Sigmoid colon (tissue), 7 donors: ENCODE data around the gene DGKI. TPM values are rescaled to one million over a fixed set of nuclear protein-coding genes. Genes with fewer than 3 reads are reported as not detected.

ENCODE experiments used
- DNase-seq: peaks from one replicate; pipeline ENCODE4 v3.0.0-alpha.2; 2019
- H3K27ac ChIP-seq, 4 donors: fragments of 200-600 bp; sonication (generic); one replicate each; pipeline ENCODE4 v1.5.1; 2016 to 2019; ENCODE audit warnings: mild to moderate bottlenecking in 1 of 4
- H3K27me3 ChIP-seq, 3 donors: fragments of 200-600 bp; sonication (generic); one replicate each; pipeline ENCODE4 v1.5.1; 2019; ENCODE audit warnings: mild to moderate bottlenecking in 1 of 3
- H3K36me3 ChIP-seq, 4 donors: fragments of 200-600 bp; sonication (generic); one replicate each; pipeline ENCODE4 v1.5.1; 2016 to 2019
- H3K4me1 ChIP-seq, 4 donors: fragments of 200-600 bp; sonication (generic); one replicate each; pipeline ENCODE4 v1.5.1; 2017 to 2019
- H3K4me3 ChIP-seq, 4 donors: fragments of 200-600 bp; sonication (generic); one replicate each; pipeline ENCODE4 v1.5.1; 2017 to 2019; ENCODE audit warnings: mild to moderate bottlenecking in 2 of 4, moderate library complexity in 1 of 4
- H3K9me3 ChIP-seq, 4 donors: fragments of 200-600 bp in 3 of 4; sonication (generic) in 3 of 4; one replicate each; pipeline versions ENCODE4 v1.5.1 to v1.6.1; 2013 to 2019
- EP300 ChIP-seq, 4 donors: sonication (generic); formaldehyde crosslinking; IDR thresholded peaks; one replicate each; pipeline ENCODE4 v1.6.1; 2017; ENCODE audit warnings: antibody characterized with exemption in 4 of 4
- POLR2A ChIP-seq, 2 donors: fragments of 450-650 bp; IDR thresholded peaks; one replicate each; pipeline ENCODE4 v1.6.1; 2016; ENCODE audit warnings: antibody characterized with exemption in 2 of 2, mild to moderate bottlenecking in 2 of 2, moderate library complexity in 2 of 2
- POLR2AphosphoS5 ChIP-seq, 4 donors: sonication (generic); formaldehyde crosslinking; IDR thresholded peaks; one replicate each; pipeline ENCODE4 v1.6.1; 2017; ENCODE audit warnings: antibody characterized with exemption in 4 of 4
- WGBS, 2 donors: extraction: QIAGEN DNeasy Blood & Tissue Kit; methylation state at CpG; one replicate each; pipeline ENCODE4 v1.1.7; 2013; 5-methylcytosine and 5-hydroxymethylcytosine counted together
- intact Hi-C: fragments of 100-400 bp; cut with DNase I; formaldehyde crosslinking; loops from one replicate; pipeline ENCODE4 v1.15.1; 2023
- polyA plus RNA-seq, 3 donors: library from polyadenylated mRNA; stranded (reverse); fragments of 200-250 nt; gene quantifications; one replicate each; pipeline ENCODE4 v1.2.3, GENCODE V29; 2013
- total RNA-seq, 4 donors: library from RNA; depleted of rRNA; stranded (reverse); fragments of >200 nt; gene quantifications; one replicate each; pipeline ENCODE4 v1.1.0, GENCODE V29; 2016
- TF ChIP-seq, protein P1 (sequence below), 4 experiments: fragments of 450-650 bp in 3 of 4; fragments of 200-600 bp in 1 of 4; IDR thresholded peaks; one replicate each; pipeline ENCODE4 v1.5.1; 2016 to 2019; ENCODE audit warnings: antibody characterized with exemption in 4 of 4, mild to moderate bottlenecking in 3 of 4, moderate library complexity in 2 of 4
- donor health status: healthy with polysubstance abuse.
- donor health status: Bipolar disorder and iron deficiency.
- donor health status: healthy.

The DGKI gene
- total and polyA plus RNA-seq, 7 donors: 0.17 to 7.6 (median 1.0) TPM; not detected in 1

DNA sequence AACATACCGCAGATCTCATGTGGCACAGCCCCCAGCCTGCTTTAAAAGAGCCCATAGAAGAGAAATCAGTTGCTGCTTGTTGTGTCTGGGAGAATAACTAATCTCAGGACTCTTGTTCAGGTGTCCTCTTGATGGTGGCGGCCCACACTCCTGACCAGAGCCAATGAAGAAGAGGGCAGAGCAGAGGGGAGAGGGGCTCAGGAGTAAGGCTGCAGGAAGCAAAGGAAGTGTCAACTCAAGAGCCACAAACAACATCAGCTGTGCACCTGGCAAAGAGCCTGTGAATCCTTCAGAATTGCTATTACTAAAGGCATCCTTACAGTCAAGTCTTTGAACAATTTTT lies 443.4 kb downstream of the DGKI start:
- Histone ChIP-seq H3K36me3 (no peaks in the 10 kb centered on the region), H3K4me3 (no peak overlapping the region), H3K27ac (no peak overlapping the region), H3K4me1 (no peaks in the 10 kb centered on the region), H3K27me3 (no peaks in the 10 kb centered on the region), H3K9me3 (no peaks in the 10 kb centered on the region)
- no peak for DNase-seq
- WGBS, 2 donors: 55 to 67% methylated on average over 2 of the region's 2 CpGs
- TF ChIP-seq POLR2AphosphoS5 (IDR thresholded peaks at IDR 0.05) (no peak), POLR2A (IDR thresholded peaks at IDR 0.05) (no peak)
- TF ChIP-seq, protein P1, sequence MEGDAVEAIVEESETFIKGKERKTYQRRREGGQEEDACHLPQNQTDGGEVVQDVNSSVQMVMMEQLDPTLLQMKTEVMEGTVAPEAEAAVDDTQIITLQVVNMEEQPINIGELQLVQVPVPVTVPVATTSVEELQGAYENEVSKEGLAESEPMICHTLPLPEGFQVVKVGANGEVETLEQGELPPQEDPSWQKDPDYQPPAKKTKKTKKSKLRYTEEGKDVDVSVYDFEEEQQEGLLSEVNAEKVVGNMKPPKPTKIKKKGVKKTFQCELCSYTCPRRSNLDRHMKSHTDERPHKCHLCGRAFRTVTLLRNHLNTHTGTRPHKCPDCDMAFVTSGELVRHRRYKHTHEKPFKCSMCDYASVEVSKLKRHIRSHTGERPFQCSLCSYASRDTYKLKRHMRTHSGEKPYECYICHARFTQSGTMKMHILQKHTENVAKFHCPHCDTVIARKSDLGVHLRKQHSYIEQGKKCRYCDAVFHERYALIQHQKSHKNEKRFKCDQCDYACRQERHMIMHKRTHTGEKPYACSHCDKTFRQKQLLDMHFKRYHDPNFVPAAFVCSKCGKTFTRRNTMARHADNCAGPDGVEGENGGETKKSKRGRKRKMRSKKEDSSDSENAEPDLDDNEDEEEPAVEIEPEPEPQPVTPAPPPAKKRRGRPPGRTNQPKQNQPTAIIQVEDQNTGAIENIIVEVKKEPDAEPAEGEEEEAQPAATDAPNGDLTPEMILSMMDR (IDR thresholded peaks at IDR 0.05): no peak
- intact Hi-C loops: no loop called here

DNA sequence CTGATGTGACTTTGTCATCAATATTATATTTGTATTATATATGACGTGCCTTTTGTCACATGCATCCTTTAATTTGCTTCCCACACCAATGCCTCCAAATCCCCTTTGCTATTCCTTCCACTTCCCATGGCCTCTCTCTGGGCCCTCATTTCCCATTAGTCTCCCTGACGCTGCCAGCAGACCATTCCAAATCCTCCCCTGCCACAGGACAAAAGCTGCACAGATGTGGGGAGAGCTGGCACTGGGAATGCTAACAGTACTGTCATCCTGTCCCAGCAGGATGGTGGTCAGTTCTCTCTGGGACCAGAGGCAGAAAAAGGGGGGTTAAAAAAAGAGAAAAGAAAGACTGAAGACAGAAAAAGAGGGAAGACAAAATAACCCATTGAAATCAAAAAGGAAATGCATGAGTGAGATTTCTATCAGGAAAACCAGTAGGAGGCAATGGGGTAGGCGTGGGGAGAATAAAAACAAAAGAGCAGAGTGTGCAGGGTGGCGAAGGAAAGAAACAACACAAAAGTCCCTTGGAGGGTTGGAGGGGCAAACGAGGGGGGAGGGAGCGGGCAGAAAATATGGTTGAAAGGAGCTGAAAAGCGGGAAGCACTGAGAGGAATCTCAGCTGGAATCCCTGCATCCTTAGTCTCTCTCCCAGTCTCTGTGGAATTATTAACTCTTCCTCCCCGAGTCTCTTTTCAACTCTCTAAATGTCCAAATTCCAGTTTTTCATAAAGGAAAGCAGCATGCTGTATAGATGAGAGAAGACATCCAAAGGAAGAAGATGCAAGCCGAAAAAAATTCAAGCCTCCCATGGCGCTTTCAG lies 444.0 kb downstream of the DGKI start:
- H3K27me3 ChIP-seq: no peaks in the 10 kb centered on the region
- no peak for TF ChIP-seq POLR2A (IDR thresholded peaks at IDR 0.05)
- TF ChIP-seq EP300 (IDR thresholded peaks at IDR 0.05): no peak
- TF ChIP-seq, protein P1 (IDR thresholded peaks at IDR 0.05): no peak
- no peak for TF ChIP-seq POLR2AphosphoS5 (IDR thresholded peaks at IDR 0.05)

DNA sequence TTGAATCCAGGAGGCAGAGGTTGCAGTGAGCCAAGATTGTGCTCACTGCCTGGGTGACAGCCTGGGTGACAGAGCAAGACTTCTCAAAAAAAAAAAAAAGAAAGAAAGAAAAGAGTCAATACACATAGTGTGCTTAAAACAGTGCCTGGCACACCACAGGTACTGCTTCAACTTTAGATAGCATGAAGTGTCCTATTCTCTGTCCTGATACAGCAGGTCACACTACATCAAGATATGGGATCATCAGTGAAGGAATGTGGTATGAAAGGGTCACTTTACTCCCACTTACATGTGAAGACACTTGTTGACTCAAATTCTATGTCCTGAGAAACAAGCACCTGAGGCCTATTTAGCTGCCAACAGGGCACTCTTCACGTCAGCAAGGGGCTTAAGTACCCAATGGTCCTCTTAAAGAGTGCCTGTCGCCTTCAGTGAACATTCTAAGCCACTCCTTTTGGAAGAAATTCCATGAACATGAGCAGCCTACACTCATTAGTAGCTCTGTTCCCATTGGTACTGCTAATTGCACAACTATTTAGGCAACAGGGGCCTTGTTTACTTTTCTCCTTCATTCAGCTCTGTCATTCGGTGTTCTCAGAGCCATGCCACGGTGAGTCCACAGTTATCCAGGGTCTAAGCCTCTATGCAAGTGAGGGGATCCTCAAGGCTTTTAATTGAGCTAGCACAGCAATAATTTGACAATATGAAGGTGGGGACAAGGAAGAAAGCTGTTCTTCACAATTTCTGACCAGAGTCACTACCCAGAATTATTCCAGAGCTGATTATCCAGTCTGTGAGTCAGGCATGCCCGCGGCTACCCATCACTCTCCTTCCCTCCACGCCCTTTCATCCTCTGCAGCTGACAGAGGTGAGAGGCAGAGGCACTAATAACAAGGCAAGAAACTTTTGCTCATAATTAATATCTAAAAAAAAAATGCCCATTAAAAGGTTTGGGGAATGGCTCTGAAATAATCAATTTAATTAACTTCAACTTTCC lies 446.6 kb downstream of the DGKI start:
- H3K4me1 ChIP-seq: peaks cover 0 to 4% (median 0%) of the 10 kb centered on the region in 4 donors
- intact Hi-C loops: no loop called here
- DNase-seq: no peak
- TF ChIP-seq POLR2A (IDR thresholded peaks at IDR 0.05): no peak
- no peak for TF ChIP-seq EP300 (IDR thresholded peaks at IDR 0.05)
- TF ChIP-seq, protein P1 (IDR thresholded peaks at IDR 0.05): no peak
- H3K4me3 ChIP-seq: no peak overlapping the region
- no peaks in the 10 kb centered on the region for H3K27me3 ChIP-seq
- WGBS, 2 donors: 57 to 67% methylated on average over 7 of the region's 7 CpGs
- no peak overlapping the region for H3K27ac ChIP-seq
- H3K9me3 ChIP-seq: no peaks in the 10 kb centered on the region
- no peaks in the 10 kb centered on the region for H3K36me3 ChIP-seq

More for the DNA sequence above, 444.0 kb downstream of the DGKI start:
- Histone ChIP-seq H3K4me1 (no peaks in the 10 kb centered on the region), H3K4me3 (no peak overlapping the region), H3K27ac (no peak overlapping the region), H3K36me3 (no peaks in the 10 kb centered on the region), H3K9me3 (no peaks in the 10 kb centered on the region)
- 40 to 41% methylated on average over 10 of the region's 10 CpGs for WGBS, 2 donors
- DNase-seq: no peak
- intact Hi-C loops: no loop called here

DNA sequence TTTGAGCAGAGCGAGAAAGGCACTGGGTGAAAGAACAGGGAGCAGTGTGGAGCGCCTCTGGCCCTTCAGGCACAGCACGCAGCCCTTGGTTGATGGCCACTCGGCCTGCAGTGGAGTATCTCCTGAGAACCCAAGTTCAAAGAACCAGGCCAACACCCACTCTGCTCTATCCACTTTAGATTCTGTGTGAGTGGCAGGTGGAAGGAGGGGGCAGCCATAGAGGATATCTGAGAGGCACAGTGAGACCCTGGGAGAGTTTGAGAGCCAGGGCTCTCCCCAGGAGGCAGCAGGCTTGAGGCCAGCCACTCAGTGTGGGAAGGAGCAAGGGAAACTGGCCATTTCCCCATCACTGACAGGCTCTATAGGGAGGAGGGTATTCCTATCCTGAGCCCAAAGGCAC lies 450.7 kb downstream of the DGKI start:
- H3K27ac ChIP-seq: no peak overlapping the region
- no peaks in the 10 kb centered on the region for H3K9me3 ChIP-seq
- DNase-seq: no peak
- peaks cover 0 to 4% (median 0%) of the 10 kb centered on the region in 4 donors for H3K4me1 ChIP-seq
- H3K4me3 ChIP-seq: no peak overlapping the region
- no peaks in the 10 kb centered on the region for H3K36me3 ChIP-seq
- WGBS, 2 donors: 89 to 91% methylated on average over 4 of the region's 4 CpGs
- TF ChIP-seq, protein P1 (IDR thresholded peaks at IDR 0.05): no peak
- TF ChIP-seq POLR2AphosphoS5 (IDR thresholded peaks at IDR 0.05) (no peak), EP300 (IDR thresholded peaks at IDR 0.05) (no peak)
- intact Hi-C loops: no loop called here
- no peaks in the 10 kb centered on the region for H3K27me3 ChIP-seq
